ENCODE data around the gene PABPC1L.

DNA sequence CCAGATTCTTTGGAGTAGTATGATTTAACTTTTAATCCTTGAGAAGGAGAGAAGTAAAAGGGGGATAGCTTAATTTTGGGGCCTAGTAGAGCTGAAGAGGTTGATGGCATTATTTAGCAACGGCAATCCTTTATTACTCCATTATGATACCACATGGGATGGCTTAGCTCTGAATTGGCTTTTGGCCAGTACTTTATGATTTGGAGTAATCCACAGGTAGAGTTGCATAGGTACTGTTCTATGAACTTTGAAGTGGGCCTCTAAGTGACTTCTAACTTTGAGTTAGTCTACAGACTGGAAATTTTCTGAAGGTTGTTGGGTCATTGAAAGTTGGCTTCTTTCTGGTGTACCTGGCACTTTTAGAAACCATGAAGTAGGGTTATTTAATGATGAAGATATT, 12.7 kb upstream of the PABPC1L start:
- TF ChIP-seq, protein P1, sequence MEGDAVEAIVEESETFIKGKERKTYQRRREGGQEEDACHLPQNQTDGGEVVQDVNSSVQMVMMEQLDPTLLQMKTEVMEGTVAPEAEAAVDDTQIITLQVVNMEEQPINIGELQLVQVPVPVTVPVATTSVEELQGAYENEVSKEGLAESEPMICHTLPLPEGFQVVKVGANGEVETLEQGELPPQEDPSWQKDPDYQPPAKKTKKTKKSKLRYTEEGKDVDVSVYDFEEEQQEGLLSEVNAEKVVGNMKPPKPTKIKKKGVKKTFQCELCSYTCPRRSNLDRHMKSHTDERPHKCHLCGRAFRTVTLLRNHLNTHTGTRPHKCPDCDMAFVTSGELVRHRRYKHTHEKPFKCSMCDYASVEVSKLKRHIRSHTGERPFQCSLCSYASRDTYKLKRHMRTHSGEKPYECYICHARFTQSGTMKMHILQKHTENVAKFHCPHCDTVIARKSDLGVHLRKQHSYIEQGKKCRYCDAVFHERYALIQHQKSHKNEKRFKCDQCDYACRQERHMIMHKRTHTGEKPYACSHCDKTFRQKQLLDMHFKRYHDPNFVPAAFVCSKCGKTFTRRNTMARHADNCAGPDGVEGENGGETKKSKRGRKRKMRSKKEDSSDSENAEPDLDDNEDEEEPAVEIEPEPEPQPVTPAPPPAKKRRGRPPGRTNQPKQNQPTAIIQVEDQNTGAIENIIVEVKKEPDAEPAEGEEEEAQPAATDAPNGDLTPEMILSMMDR (IDR thresholded peaks at IDR 0.05), result no peak
- TF ChIP-seq EP300 (IDR thresholded peaks at IDR 0.05) (no peak), POLR2AphosphoS5 (IDR thresholded peaks at IDR 0.05) (no peak)

Measured in sigmoid colon (tissue), 4 donors.